ENCODE measurements around the gene CDK19. TPM values are rescaled to one million over a fixed set of nuclear protein-coding genes. Genes with fewer than 3 reads are reported as not detected.

CDK19 gene
- total RNA-seq, 1 experiment from 2014 or later = 11.7 TPM

GRCh38 chr6:110831405-110831804, 16.1 kb upstream of the CDK19 start (continued):
- TF ChIP-seq, protein P1, sequence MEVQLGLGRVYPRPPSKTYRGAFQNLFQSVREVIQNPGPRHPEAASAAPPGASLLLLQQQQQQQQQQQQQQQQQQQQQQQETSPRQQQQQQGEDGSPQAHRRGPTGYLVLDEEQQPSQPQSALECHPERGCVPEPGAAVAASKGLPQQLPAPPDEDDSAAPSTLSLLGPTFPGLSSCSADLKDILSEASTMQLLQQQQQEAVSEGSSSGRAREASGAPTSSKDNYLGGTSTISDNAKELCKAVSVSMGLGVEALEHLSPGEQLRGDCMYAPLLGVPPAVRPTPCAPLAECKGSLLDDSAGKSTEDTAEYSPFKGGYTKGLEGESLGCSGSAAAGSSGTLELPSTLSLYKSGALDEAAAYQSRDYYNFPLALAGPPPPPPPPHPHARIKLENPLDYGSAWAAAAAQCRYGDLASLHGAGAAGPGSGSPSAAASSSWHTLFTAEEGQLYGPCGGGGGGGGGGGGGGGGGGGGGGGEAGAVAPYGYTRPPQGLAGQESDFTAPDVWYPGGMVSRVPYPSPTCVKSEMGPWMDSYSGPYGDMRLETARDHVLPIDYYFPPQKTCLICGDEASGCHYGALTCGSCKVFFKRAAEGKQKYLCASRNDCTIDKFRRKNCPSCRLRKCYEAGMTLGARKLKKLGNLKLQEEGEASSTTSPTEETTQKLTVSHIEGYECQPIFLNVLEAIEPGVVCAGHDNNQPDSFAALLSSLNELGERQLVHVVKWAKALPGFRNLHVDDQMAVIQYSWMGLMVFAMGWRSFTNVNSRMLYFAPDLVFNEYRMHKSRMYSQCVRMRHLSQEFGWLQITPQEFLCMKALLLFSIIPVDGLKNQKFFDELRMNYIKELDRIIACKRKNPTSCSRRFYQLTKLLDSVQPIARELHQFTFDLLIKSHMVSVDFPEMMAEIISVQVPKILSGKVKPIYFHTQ (CRISPR knock-in tag; IDR thresholded peaks at IDR 0.05) = no peak

GRCh38 chr6:110828396-110828795, 13.1 kb upstream of the CDK19 start:
- Mint-ChIP-seq H3K36me3 (no peaks in the 10 kb centered on the region), H3K9me3 (no peaks in the 10 kb centered on the region), H3K4me1 (no peaks in the 10 kb centered on the region), H3K27me3 (ENCODE audit: low read depth) (no peaks in the 10 kb centered on the region; the same call in 1 of the 2 replicates), H3K27ac (no peak overlapping the region), H3K4me3 (no peak overlapping the region)
- TF ChIP-seq, protein P2, sequence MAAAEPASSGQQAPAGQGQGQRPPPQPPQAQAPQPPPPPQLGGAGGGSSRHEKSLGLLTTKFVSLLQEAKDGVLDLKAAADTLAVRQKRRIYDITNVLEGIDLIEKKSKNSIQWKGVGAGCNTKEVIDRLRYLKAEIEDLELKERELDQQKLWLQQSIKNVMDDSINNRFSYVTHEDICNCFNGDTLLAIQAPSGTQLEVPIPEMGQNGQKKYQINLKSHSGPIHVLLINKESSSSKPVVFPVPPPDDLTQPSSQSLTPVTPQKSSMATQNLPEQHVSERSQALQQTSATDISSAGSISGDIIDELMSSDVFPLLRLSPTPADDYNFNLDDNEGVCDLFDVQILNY (CRISPR knock-in tag; IDR thresholded peaks at IDR 0.05) = no peak
- TF ChIP-seq TP53 (CRISPR knock-in tag; IDR thresholded peaks at IDR 0.05) (no peak), FOXJ3 (CRISPR knock-in tag; IDR thresholded peaks at IDR 0.05; ENCODE audit: borderline replicate concordance) (no peak), ZNF671 (CRISPR knock-in tag; IDR thresholded peaks at IDR 0.05) (no peak), FOXK1 (CRISPR knock-in tag; IDR thresholded peaks at IDR 0.05) (no peak), ZNF219 (CRISPR knock-in tag; IDR thresholded peaks at IDR 0.05; ENCODE audit: borderline replicate concordance) (no peak), ZNF423 (CRISPR knock-in tag; IDR thresholded peaks at IDR 0.05) (no peak), ZNF416 (CRISPR knock-in tag; IDR thresholded peaks at IDR 0.05) (no peak)
- TF ChIP-seq, protein P3, sequence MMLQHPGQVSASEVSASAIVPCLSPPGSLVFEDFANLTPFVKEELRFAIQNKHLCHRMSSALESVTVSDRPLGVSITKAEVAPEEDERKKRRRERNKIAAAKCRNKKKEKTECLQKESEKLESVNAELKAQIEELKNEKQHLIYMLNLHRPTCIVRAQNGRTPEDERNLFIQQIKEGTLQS (CRISPR knock-in tag; conservative IDR thresholded peaks at IDR 0.05) = no peak
- TF ChIP-seq, protein P4, sequence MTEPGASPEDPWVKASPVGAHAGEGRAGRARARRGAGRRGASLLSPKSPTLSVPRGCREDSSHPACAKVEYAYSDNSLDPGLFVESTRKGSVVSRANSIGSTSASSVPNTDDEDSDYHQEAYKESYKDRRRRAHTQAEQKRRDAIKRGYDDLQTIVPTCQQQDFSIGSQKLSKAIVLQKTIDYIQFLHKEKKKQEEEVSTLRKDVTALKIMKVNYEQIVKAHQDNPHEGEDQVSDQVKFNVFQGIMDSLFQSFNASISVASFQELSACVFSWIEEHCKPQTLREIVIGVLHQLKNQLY (CRISPR knock-in tag; IDR thresholded peaks at IDR 0.05) = no peak
- ChIA-PET CTCF (no interaction called here), POLR2A (interaction anchor here (0.7 to 1.1 kb wide), 2 partner anchors 10 to 46 kb away, joined by 3 read pairs; no protein-coding TSS in a partner anchor)
- no peak for DNase-seq (ENCODE audit: low spot score)
- ATAC-seq = no peak

GRCh38 chr6:110826236-110827129, 11.2 kb upstream of the CDK19 start:
- ATAC-seq = no peak
- no peaks in the 10 kb centered on the region for H3K4me1 Mint-ChIP-seq
- no peak overlapping the region for H3K27ac Mint-ChIP-seq
- H3K4me3 Mint-ChIP-seq = no peak overlapping the region
- ChIA-PET CTCF (no interaction called here), POLR2A (interaction anchor here (0.7 kb wide), 1 partner anchor 18 kb away, joined by 3 read pairs; no protein-coding TSS in a partner anchor)
- no peak for TF ChIP-seq MXD4 (CRISPR knock-in tag; IDR thresholded peaks at IDR 0.05; ENCODE audit: borderline replicate concordance)
- TF ChIP-seq SMAD3 (CRISPR knock-in tag; IDR thresholded peaks at IDR 0.05; ENCODE audit: borderline replicate concordance) = no peak
- no peak for TF ChIP-seq RORB (CRISPR knock-in tag; IDR thresholded peaks at IDR 0.05)
- TF ChIP-seq, protein P5, sequence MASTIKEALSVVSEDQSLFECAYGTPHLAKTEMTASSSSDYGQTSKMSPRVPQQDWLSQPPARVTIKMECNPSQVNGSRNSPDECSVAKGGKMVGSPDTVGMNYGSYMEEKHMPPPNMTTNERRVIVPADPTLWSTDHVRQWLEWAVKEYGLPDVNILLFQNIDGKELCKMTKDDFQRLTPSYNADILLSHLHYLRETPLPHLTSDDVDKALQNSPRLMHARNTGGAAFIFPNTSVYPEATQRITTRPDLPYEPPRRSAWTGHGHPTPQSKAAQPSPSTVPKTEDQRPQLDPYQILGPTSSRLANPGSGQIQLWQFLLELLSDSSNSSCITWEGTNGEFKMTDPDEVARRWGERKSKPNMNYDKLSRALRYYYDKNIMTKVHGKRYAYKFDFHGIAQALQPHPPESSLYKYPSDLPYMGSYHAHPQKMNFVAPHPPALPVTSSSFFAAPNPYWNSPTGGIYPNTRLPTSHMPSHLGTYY (CRISPR knock-in tag; IDR thresholded peaks at IDR 0.05) = no peak
- TF ChIP-seq MYBL2 (CRISPR knock-in tag; IDR thresholded peaks at IDR 0.05) = no peak
- no peak for TF ChIP-seq ESRRA (CRISPR knock-in tag; IDR thresholded peaks at IDR 0.05; ENCODE audit: borderline replicate concordance)
- no peak for TF ChIP-seq ATF2 (CRISPR knock-in tag; IDR thresholded peaks at IDR 0.05; ENCODE audit: borderline replicate concordance, low read depth)
- no peak for TF ChIP-seq GTF2I (CRISPR knock-in tag; conservative IDR thresholded peaks at IDR 0.05)
- no peak for TF ChIP-seq ZNF232 (CRISPR knock-in tag; IDR thresholded peaks at IDR 0.05)
- TF ChIP-seq ZNF121 (CRISPR knock-in tag; IDR thresholded peaks at IDR 0.05) = no peak
- no peak for TF ChIP-seq ZNF396 (CRISPR knock-in tag; IDR thresholded peaks at IDR 0.05; ENCODE audit: borderline replicate concordance)
- no peak for DNase-seq (ENCODE audit: low spot score)
- no peaks in the 10 kb centered on the region for H3K9me3 Mint-ChIP-seq
- no peaks in the 10 kb centered on the region; the same call in none of the 2 replicates for H3K27me3 Mint-ChIP-seq (ENCODE audit: low read depth)
- no peaks in the 10 kb centered on the region for H3K36me3 Mint-ChIP-seq

Measured in WTC11 (cell line).